ENCODE measurements around the gene ADAP1. TPM values are rescaled to one million over a fixed set of nuclear protein-coding genes. Genes with fewer than 3 reads are reported as not detected.

Gene ADAP1
- total and polyA plus RNA-seq, 2 of the 8 experiments (the other 6 are each of a cell fraction or from before 2014, with no cell fraction given), result 5.8 to 6.1 TPM

DNA sequence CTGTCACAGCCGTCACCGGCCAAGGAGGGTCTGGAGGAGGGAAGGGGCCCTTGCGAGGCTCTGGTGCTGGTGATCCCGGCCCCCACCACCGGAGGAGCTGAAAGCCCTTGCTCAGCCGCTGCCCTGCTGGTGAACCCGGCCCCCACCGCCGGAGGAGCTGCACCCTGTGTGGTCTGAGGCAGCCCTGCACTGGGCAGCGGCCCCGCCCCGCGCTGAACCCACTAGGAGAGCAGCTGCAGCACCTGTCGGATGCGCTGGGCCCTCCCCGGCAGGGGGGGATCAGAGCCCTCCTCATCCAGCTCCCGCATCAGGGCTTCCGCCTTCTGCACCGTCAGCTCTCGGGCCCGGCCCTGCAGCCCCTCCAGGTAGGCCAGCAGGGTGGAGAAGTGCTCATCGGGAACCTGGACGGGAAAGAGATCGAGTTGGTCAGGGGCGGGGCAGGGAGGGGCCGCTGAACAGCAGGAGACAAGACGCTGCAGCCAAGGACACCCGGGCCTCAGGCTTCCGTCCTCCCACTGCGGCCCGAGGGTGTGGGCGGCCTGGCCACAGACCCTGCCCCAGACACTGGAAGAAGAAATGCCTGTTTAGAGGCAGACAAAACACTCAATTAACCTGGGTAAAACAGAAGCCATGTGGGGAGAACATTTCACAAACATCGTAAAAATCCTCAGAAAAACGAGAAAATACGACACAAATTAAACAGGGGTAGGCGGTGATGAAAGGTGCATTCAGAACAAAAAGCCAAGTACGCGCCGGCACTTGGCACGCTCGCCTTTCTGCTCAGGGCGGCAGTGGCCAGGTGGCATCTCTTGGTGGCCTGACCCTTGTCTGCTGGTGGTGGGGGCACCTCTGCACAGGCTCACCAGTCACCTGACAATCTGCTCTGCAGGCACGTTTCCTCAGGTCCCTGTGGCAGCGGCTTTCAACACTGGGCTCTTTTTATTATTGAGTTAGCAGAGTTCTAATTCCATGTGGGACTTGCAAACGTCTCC, 43.2 kb upstream of the ADAP1 start:
- Histone ChIP-seq H3K23ac (ENCODE audit: insufficient read length) (no peak overlapping the region), H3K9ac (replicated peaks in 1 of 4; ENCODE audit: extremely low read depth in 1 of 4, low read depth in 3 of 4, low read length in 3 of 4) (no peak overlapping the region), H2BK120ac (replicated peaks; ENCODE audit: low read depth, low read length) (no peak overlapping the region), H2BK5ac (ENCODE audit: low read depth, low read length) (no peak overlapping the region), H3K14ac (ENCODE audit: insufficient read length) (no peak overlapping the region), H3K79me1 (ENCODE audit: low read depth, low read length) (no peaks in the 10 kb centered on the region), H3K4ac (replicated peaks; ENCODE audit: insufficient read length, low read depth, low read length) (no peak overlapping the region), H4K5ac (ENCODE audit: insufficient read length, low read depth, low read length) (no peak overlapping the region), H2BK20ac (ENCODE audit: low read length) (no peak overlapping the region), H3K36me3 (ENCODE audit: control insufficient read depth in 2 of 4, insufficient read depth in 4 of 4, low read length in 3 of 4) (no peaks in the 10 kb centered on the region), H4K91ac (replicated peaks; ENCODE audit: insufficient read length, low read length) (no peak overlapping the region), H2AFZ (ENCODE audit: low read length) (no peak overlapping the region), H3K18ac (ENCODE audit: extremely low read depth, low read length) (no peak overlapping the region), H4K20me1 (replicated peaks in 1 of 2; ENCODE audit: control insufficient read depth in 1 of 2, insufficient read depth in 2 of 2, low read length in 2 of 2) (peaks cover 0 to 2% of the 10 kb centered on the region in 2 experiments), H3K4me2 (ENCODE audit: insufficient read depth in 1 of 2, low read depth in 2 of 2, low read length in 2 of 2) (no peak overlapping the region), H3K27me3 (replicated peaks in 1 of 4; ENCODE audit: control insufficient read depth in 3 of 4, extremely low read depth in 1 of 4, insufficient read depth in 3 of 4, low read length in 3 of 4) (no peaks in the 10 kb centered on the region), H3K27ac (ENCODE audit: low read depth, low read length) (no peak overlapping the region), H3K4me1 (replicated peaks in 1 of 4; ENCODE audit: control insufficient read depth in 3 of 4, insufficient read depth in 4 of 4, low read length in 3 of 4) (peaks cover 0 to 8% (median 4%) of the 10 kb centered on the region in 4 experiments; a peak in 5 of 7 replicates), H3K79me2 (ENCODE audit: control insufficient read depth in 1 of 2, insufficient read depth in 2 of 2, low read length in 2 of 2) (no peaks in the 10 kb centered on the region), H3K4me3 (ENCODE audit: extremely low read depth in 1 of 4, insufficient read depth in 2 of 4, low read depth in 3 of 4, low read length in 4 of 4) (no peak overlapping the region), H3K23me2 (ENCODE audit: low read depth, low read length) (no peaks in the 10 kb centered on the region), H2BK12ac (ENCODE audit: low read depth, low read length) (no peak overlapping the region), H2AK5ac (ENCODE audit: low read depth, low read length) (no peak overlapping the region), H3K9me3 (ENCODE audit: insufficient read depth in 2 of 2, low read depth in 1 of 2, low read length in 1 of 2) (no peaks in the 10 kb centered on the region), H2BK15ac (ENCODE audit: low read length) (no peak overlapping the region), H4K8ac (ENCODE audit: extremely low read depth, insufficient read depth, low read length) (no peak overlapping the region), H3K56ac (replicated peaks; ENCODE audit: insufficient read length, low read depth, low read length) (peak overlapping the region; percentile 16)
- DNase-seq (ENCODE audit: low read depth in 1 of 2, low spot score in 2 of 2), result no peak
- CTCF ChIA-PET (ENCODE audit: partially characterized antibody), result interaction anchor here (0.8 to 10.0 kb wide), 14 partner anchors 9 to 178 kb away, joined by 3 to 143 read pairs (median 4); no protein-coding TSS in a partner anchor
- WGBS, 2 experiments (ENCODE audit: extremely low coverage in 1 of 2, insufficient coverage in 1 of 2, insufficient read length in 1 of 2, insufficient replicate concordance in 2 of 2, low coverage in 1 of 2, low lambda C conversion rate in 2 of 2, missing lambda C conversion rate in 1 of 2), result 81% methylated on average over 32 of the region's 45 CpGs; no CpG with 5 or more reads in 1 of the 2 experiments
- POLR2A ChIA-PET (ENCODE audit: partially characterized antibody), result interaction anchor here (1.0 to 1.4 kb wide), 2 partner anchors 25 to 47 kb away, joined by 3 to 4 read pairs; partner anchors contain the start of gene GPR146
- FAIRE-seq, result no peak
- TF ChIP-seq FOSL1 (IDR thresholded peaks at IDR 0.05; ENCODE audit: insufficient read depth, low read depth, low read length) (no peak), MAFK (IDR thresholded peaks at IDR 0.05; ENCODE audit: low read depth, low read length) (no peak), TEAD4 (IDR thresholded peaks at IDR 0.05; ENCODE audit: low read depth, low read length) (no peak), YY1 (IDR thresholded peaks at IDR 0.05; ENCODE audit: low read depth, low read length) (no peak), GTF2F1 (IDR thresholded peaks at IDR 0.05; ENCODE audit: borderline replicate concordance, low read depth, low read length) (no peak), RAD21 (IDR thresholded peaks at IDR 0.05 in 1 of 2, conservative IDR thresholded peaks at IDR 0.05 in 1 of 2; ENCODE audit: low read depth in 2 of 2, low read length in 2 of 2) (peak; percentile 24 to 27; a peak in 2 of 4 replicates), TCF12 (IDR thresholded peaks at IDR 0.05; ENCODE audit: low read depth, low read length) (no peak)
- TF ChIP-seq, protein P1, sequence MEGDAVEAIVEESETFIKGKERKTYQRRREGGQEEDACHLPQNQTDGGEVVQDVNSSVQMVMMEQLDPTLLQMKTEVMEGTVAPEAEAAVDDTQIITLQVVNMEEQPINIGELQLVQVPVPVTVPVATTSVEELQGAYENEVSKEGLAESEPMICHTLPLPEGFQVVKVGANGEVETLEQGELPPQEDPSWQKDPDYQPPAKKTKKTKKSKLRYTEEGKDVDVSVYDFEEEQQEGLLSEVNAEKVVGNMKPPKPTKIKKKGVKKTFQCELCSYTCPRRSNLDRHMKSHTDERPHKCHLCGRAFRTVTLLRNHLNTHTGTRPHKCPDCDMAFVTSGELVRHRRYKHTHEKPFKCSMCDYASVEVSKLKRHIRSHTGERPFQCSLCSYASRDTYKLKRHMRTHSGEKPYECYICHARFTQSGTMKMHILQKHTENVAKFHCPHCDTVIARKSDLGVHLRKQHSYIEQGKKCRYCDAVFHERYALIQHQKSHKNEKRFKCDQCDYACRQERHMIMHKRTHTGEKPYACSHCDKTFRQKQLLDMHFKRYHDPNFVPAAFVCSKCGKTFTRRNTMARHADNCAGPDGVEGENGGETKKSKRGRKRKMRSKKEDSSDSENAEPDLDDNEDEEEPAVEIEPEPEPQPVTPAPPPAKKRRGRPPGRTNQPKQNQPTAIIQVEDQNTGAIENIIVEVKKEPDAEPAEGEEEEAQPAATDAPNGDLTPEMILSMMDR (IDR thresholded peaks at IDR 0.05; ENCODE audit: control extremely low read depth in 1 of 3, insufficient read depth in 1 of 3, low read depth in 1 of 3, low read length in 3 of 3), result peak in 2 of 3 experiments; percentile 29 to 33; a peak in 2 of 4 replicates
